Mucosa of rectum (tissue), 2 donors: ENCODE results near the gene MMP11.

Source experiments
- H3K27ac ChIP-seq, 2 donors: one replicate each; pipeline ENCODE4 v1.7.0; 2013; ENCODE audit warnings: inconsistent platforms in 2 of 2, low read depth in 2 of 2, low read length in 2 of 2
- H3K27me3 ChIP-seq, 2 donors: one replicate each; pipeline ENCODE4 v1.7.0; 2013; ENCODE audit warnings: low read length in 2 of 2; ENCODE audit not compliant: control insufficient read depth in 2 of 2, insufficient read depth in 2 of 2
- H3K36me3 ChIP-seq, 2 donors: one replicate each; pipeline ENCODE4 v1.7.0; 2013; ENCODE audit warnings: low read length in 2 of 2; ENCODE audit not compliant: control insufficient read depth in 2 of 2, insufficient read depth in 2 of 2
- H3K4me1 ChIP-seq, 2 donors: one replicate each; pipeline ENCODE4 v1.7.0; 2013; ENCODE audit warnings: low read length in 2 of 2, mild to moderate bottlenecking in 1 of 2; ENCODE audit not compliant: control insufficient read depth in 2 of 2, insufficient read depth in 2 of 2
- H3K4me3 ChIP-seq, 2 donors: one replicate each; pipeline ENCODE4 v1.7.0; 2013; ENCODE audit warnings: low read length in 2 of 2
- H3K9ac ChIP-seq, 2 donors: one replicate each; pipeline ENCODE4 v1.7.0; 2013; ENCODE audit warnings: low read length in 2 of 2, low read depth in 1 of 2, mild to moderate bottlenecking in 1 of 2
- H3K9me3 ChIP-seq, 2 donors: one replicate each; pipeline ENCODE4 v1.7.0; 2013; ENCODE audit warnings: low read length in 2 of 2; ENCODE audit not compliant: control insufficient read depth in 2 of 2
- donor health status: healthy.
- donor health status: Normal muscosa, but diverticular disease.

MMP11 gene

DNA sequence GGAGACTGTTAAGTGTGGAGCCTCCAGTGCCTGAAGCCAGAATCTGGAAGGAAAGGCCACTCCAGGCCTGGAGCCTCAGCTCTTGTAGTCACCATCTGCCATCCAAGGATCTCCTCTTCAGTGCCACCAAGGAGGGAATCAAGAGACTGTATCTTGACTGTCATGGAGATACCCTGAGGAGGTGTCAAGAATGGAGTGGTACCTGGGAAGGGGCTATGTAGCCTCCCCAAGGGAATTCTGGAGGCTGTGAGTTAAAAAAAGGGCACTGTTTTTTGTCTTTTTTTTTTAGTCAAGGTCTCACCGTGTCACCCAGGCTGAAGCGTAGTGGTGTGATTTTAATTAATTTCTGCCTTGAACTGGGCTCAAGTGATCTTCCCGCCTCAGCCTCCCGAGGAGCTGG, 13.1 kb upstream of the MMP11 start:
- peaks cover 0 to 8% of the 10 kb centered on the region in 2 donors for H3K36me3 ChIP-seq
- H3K4me3 ChIP-seq: no peak overlapping the region
- H3K9me3 ChIP-seq: no peaks in the 10 kb centered on the region
- H3K4me1 ChIP-seq: peaks cover 0 to 2% of the 10 kb centered on the region in 2 donors
- H3K27ac ChIP-seq: no peak overlapping the region
- H3K9ac ChIP-seq: no peak overlapping the region
- H3K27me3 ChIP-seq: no peaks in the 10 kb centered on the region

DNA sequence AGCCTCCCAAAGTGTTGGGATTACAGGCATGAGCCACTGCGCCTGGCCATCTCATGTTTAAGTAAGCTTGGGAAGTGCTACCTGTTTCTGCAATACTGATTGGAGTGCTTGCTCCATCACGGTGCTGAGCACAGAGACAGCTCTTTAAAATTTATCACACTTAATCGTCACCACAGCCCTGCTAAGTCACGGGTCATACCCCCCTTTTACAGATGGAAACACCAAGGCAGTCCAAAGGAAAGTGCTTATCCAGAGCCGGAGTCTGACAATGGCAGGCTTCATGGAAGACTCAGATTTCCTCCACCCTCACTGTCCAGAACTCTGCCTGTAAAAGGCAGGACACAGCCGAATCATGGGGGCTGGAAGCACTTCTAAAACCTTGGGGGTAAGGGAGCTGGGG, 12.6 kb upstream of the MMP11 start:
- Histone ChIP-seq H3K4me1 (peaks cover 0 to 2% of the 10 kb centered on the region in 2 donors), H3K27me3 (no peaks in the 10 kb centered on the region), H3K9me3 (no peaks in the 10 kb centered on the region), H3K36me3 (peaks cover 5 to 13% of the 10 kb centered on the region in 2 donors), H3K27ac (no peak overlapping the region), H3K9ac (no peak overlapping the region), H3K4me3 (no peak overlapping the region)

DNA sequence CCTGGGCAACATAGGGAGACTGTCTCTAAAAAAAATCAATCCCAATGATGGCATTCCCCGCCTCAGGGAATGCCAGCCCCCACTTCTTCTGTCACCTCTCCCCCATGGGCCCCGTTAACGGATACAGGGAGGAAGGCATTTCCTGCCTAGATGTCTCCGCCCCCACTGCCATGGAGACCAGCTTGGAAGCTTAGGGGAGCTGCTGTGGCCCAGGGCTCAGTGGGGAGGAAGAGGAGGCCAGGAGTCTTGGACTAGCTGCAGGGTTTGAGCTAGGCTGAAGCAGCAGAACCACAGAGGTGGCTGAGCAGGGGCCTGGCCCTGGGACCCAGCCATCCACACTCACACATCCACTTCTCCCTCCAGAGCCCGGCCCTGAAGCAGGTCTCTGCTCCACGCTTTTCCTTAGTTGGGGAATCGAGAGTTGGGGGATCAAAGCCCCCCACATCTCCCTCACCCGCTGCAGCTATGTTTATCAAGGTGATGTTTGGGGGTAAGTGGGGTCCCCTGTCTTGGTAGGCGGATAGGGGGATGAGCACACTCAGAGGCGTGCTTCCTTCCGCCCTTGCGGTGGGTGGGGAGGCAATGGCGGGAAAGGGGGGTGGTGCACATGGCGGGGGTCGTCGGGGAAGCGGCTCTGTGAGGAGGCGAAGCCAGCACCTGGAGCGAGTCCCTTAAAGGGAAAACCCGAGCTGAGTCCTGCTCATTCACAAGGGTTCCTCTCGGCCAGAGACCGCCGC, 9.6 kb upstream of the MMP11 start, which contains the start of gene C22orf15:
C22orf15 (plus strand) TSS at position 149 of the 737 bp plus-strand sequence; CDS start at position 466, 317 bp downstream.
- Histone ChIP-seq H3K27ac (no peak within 1 kb of the TSS), H3K9ac (no peak within 1 kb of the TSS), H3K4me3 (peak within 1 kb of the TSS in 1 of 2 donors; percentile 7)

DNA sequence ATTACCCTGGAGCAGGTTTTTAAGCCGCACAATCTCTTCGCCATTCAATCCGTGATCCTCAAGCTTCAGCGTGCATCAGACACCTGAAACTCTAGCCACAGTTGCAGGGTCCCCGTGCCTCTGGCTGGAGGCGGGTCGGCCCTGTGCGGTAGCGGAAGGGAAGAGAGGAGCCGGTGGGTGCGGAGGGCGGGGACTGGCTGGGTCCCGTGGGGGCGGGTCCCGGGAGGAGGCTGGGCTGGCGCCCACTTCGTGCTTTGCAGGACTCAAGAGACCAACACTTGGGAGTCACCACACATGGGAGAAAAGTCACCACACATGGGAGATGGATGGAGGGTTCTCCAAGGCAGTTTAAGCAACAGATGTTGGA, 9.1 kb upstream of the MMP11 start:
- no peak overlapping the region for H3K4me3 ChIP-seq
- no peak overlapping the region for H3K9ac ChIP-seq
- no peak overlapping the region for H3K27ac ChIP-seq
- peaks cover 7 to 10% of the 10 kb centered on the region in 2 donors for H3K4me1 ChIP-seq
- peaks cover 9 to 22% of the 10 kb centered on the region in 2 donors for H3K36me3 ChIP-seq
- H3K27me3 ChIP-seq: no peaks in the 10 kb centered on the region
- no peaks in the 10 kb centered on the region for H3K9me3 ChIP-seq

More for the DNA sequence above, 9.6 kb upstream of the MMP11 start, which contains the start of gene C22orf15:
- peaks cover 9 to 22% of the 10 kb centered on the region in 2 donors for H3K36me3 ChIP-seq
- H3K27me3 ChIP-seq: no peaks in the 10 kb centered on the region
- H3K9me3 ChIP-seq: no peaks in the 10 kb centered on the region
- peaks cover 7 to 8% of the 10 kb centered on the region in 2 donors for H3K4me1 ChIP-seq

DNA sequence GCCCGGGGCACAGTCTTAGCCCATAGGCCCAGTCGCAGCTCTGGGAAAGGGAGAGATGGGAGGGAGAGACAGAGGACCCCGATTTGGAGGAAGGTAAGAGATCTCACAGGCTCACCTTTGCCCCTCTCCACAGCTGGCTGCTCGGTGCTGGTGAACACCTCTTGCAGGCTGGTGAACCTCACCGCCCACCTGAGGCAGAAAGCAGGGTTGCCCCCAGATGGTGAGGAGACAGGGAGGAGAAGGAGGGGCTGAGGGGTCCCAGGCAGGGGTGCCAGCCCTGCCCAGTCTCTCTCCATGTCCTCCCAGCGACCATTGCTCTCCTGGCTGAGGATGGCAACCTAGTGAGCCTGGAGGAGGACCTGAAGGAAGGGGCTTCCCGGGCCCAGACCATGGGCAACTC, 8.7 kb upstream of the MMP11 start:
- H3K9me3 ChIP-seq: no peaks in the 10 kb centered on the region
- H3K9ac ChIP-seq: no peak overlapping the region
- no peak overlapping the region for H3K4me3 ChIP-seq
- no peak overlapping the region for H3K27ac ChIP-seq
- no peaks in the 10 kb centered on the region for H3K27me3 ChIP-seq
- H3K4me1 ChIP-seq: peaks cover 8 to 10% of the 10 kb centered on the region in 2 donors
- H3K36me3 ChIP-seq: peaks cover 9 to 22% of the 10 kb centered on the region in 2 donors

DNA sequence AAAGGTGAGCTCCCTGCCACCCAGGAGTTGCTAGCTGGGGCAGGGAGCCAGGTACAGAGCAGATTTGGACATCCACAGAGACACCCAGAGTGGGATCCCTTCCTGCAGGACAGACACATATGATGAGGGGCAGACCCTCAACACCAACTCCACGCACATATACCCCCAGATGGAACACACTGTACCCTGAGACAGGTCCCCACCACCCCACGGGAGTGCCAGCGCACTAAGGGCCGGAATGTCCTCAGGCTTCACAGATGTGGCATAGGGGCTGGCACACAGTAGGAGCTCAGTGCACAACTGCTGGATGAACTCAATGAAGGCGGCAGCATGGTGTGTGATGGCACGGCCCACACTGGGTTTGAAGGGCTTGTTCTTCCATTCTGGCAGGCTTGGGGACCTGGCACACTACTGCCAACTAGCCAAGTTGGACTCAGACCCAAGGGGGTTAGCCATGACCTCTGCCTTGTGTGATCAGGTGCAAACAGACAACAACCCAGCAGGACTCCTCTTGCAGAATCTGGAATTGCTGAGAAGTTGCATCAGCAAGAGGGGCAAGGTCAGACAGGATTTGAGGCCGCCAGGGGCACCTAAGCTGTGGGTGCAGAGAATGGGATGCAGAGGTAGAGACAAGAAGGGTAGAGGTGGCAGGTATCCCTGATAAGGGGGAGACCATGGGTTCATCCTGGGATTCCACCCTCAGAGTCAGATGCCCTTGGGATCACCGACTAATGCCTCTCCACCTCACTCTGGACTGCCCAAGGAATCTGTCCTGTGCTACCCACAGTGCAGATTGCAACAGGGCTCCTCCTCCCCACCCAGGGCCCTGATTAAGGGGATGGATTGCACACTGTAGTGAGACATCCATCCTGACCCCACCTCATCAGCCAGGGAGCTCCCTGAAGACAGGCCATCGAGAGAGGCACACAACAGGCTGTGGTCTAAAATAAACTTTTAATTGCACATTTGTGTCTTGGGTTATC, 7.5 kb upstream of the MMP11 start:
- Histone ChIP-seq H3K4me1 (peaks cover 10 to 11% of the 10 kb centered on the region in 2 donors), H3K4me3 (no peak overlapping the region), H3K9me3 (no peaks in the 10 kb centered on the region), H3K36me3 (peaks cover 9 to 22% of the 10 kb centered on the region in 2 donors), H3K27ac (no peak overlapping the region), H3K27me3 (no peaks in the 10 kb centered on the region), H3K9ac (no peak overlapping the region)

DNA sequence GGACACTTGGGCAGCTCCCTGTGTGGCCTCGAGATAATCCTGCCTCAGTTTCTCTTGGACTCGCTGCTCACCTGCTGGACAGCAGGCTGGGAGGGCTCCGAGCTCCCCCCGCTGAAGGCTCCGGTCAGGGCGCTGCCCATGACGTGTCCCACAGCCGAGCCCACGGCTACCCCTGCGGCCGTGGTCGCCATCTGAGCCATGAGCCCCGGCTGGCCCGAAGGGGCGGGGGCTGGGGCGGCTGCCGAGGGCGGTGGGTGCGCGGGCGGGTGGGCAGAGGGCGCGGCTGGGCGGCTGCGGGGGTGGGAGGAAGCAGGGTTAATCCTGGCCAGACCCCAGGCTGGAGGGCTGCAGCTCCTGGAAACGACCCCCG, 5.4 kb upstream of the MMP11 start:
- peak overlapping the region; percentile 91 to 95 for H3K9ac ChIP-seq
- peaks cover 15 to 16% of the 10 kb centered on the region in 2 donors for H3K4me1 ChIP-seq
- H3K27ac ChIP-seq: peak overlapping the region; percentile 87 to 88
- peaks cover 9 to 22% of the 10 kb centered on the region in 2 donors for H3K36me3 ChIP-seq
- H3K27me3 ChIP-seq: no peaks in the 10 kb centered on the region
- H3K9me3 ChIP-seq: no peaks in the 10 kb centered on the region
- H3K4me3 ChIP-seq: peak overlapping the region; percentile 89 to 97

DNA sequence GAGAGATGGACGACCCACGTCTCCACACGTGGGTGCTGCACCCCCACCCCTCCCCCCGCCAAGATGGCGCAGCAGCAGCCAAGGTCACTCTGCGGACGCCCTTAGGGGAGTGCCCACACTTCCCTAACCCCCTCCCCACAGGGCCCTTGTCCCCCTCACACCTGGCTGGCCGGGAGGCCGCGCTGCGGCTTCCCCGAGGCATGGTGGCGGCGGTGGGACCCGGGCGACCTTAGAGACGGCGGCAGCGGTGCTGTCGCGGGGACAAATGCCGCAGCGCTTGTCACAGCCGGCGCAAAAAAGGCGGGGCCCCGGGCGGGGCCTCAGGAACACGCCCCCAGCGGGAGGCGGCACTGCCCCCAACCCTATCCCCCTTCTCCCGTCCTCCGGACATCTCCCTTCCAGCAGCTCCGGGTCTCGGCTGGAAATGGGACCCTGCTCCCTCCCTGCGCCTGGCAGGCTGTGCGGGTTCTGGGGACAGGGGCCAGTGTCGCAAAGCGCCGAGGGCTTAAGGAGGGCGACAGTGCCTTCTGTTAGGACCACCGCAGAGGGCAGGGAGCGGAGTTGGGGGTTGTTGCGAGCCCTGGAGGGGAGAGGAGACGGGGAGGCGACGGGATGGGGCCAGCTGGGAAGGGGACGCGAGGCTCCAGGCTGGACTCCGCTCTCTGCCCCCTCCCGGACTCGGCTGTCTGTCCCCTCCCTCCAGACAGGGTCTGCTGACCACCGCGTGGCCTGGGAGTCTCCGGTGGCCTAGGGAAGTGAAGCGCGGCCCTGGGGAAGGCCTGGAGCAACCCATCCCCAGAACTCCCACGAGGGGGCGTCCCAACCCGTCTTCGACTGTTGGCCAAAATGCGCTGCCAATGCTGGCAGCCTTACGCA, 4.7 kb upstream of the MMP11 start, which contains the start of gene CHCHD10:
CHCHD10 (minus strand) TSS at position 300 of the 876 bp plus-strand sequence; CDS start at position 202, 98 bp downstream.
- peak within 1 kb of the TSS; percentile 89 to 97 for H3K4me3 ChIP-seq
- H3K36me3 ChIP-seq: peaks cover 9 to 22% of the 10 kb centered on the region in 2 donors
- H3K27ac ChIP-seq: peak within 1 kb of the TSS; percentile 87 to 88
- peak within 1 kb of the TSS; percentile 91 to 95 for H3K9ac ChIP-seq
- H3K4me1 ChIP-seq: peaks cover 18 to 19% of the 10 kb centered on the region in 2 donors
- no peaks in the 10 kb centered on the region for H3K27me3 ChIP-seq
- H3K9me3 ChIP-seq: no peaks in the 10 kb centered on the region

DNA sequence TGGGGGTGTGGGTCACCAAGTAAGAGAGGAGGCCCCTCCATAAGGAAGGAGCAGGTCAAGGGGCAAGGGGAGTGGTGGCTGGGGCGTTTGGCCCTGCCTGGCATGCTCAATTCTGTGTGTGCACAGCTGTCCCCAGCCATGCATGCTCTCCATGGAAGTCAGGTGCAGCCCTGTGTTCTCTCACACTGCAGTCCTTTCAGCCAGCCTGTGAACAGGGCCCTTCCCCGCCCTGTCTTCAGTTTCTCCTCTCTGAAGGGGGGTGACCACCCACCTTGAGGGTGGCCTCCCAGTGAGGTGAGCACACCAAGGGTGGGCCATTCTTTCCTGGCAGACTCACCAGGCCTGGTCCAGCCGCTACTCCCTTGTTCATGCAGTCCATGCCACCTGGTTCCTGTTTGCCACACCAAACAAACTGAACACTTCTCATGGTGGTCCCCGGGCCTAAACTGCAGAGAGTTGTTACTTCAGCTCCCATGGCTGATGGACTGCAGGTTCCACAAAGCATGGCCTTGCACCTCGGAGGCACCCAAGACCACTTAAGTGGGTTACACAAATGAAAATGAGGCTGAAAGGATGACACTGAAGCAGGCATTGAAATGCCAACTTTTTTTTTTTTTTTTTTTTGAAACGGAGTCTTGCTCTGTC, 3.2 kb upstream of the MMP11 start:
- Histone ChIP-seq H3K4me3 (no peak overlapping the region), H3K27ac (no peak overlapping the region), H3K9ac (no peak overlapping the region), H3K36me3 (peaks cover 9 to 15% of the 10 kb centered on the region in 2 donors), H3K4me1 (peaks cover 23 to 27% of the 10 kb centered on the region in 2 donors), H3K27me3 (peaks cover 0 to 6% of the 10 kb centered on the region in 2 donors), H3K9me3 (no peaks in the 10 kb centered on the region)
